Stimulated activated CD4-positive, alpha-beta T cell treated with anti-CD3 and anti-CD28 coated beads, Interleukin-12 subunit alpha, Interleukin-12 subunit beta, amount 100 ng/mL, for 4 hours (primary cell): ENCODE data around the gene DRG1.
"Not testable (repeated sequence)": the region's sequence is repeated elsewhere in the genome, so short reads cannot be mapped to it uniquely, and the experiment has no call there.

Experiments
- DNase-seq: peaks from one replicate; pipeline ENCODE4 v3.0.0-alpha.2; 2020

DRG1 gene

GRCh38 chr22:31443516-31443915 is 44.1 kb downstream of the DRG1 start:
- no peak for DNase-seq

GRCh38 chr22:31445642-31446041 is 46.2 kb downstream of the DRG1 start:
- no peak for DNase-seq

- no peak for DNase-seq
These were observed 46.8 kb downstream of the DRG1 start for GRCh38 chr22:31446208-31446607.

- no peak for DNase-seq
These were observed 47.4 kb downstream of the DRG1 start for GRCh38 chr22:31446767-31447166.

- no peak for DNase-seq
These were observed 47.9 kb downstream of the DRG1 start for GRCh38 chr22:31447337-31447736.

GRCh38 chr22:31448382-31448781 is 49.0 kb downstream of the DRG1 start:
- no peak for DNase-seq

GRCh38 chr22:31449506-31449905 is 50.1 kb downstream of the DRG1 start:
- DNase-seq: no peak

- DNase-seq: no peak
These were observed 52.5 kb downstream of the DRG1 start for GRCh38 chr22:31451709-31452571.

- no peak for DNase-seq
These were observed 62.3 kb downstream of the DRG1 start for GRCh38 chr22:31461699-31462098.

GRCh38 chr22:31465307-31465706 is 65.9 kb downstream of the DRG1 start:
- no peak for DNase-seq

- DNase-seq: no peak
These were observed 75.3 kb downstream of the DRG1 start for GRCh38 chr22:31474743-31475142.

- no peak for DNase-seq
These were observed 76.4 kb downstream of the DRG1 start for GRCh38 chr22:31475800-31476199.

- no peak for DNase-seq
These were observed 77.9 kb downstream of the DRG1 start for GRCh38 chr22:31477329-31477728.

GRCh38 chr22:31481129-31481528 is 81.7 kb downstream of the DRG1 start:
- DNase-seq: no peak

- not testable (repeated sequence) for DNase-seq
These were observed 83.1 kb downstream of the DRG1 start for GRCh38 chr22:31482470-31482869.
